Bronchial epithelial cell (primary cell): Measurements from ENCODE around the gene UCMA. TPM values are rescaled to one million over a fixed set of nuclear protein-coding genes. Genes with fewer than 3 reads are reported as not detected.

Source experiments
- DNase-seq: peaks from one replicate; pipeline ENCODE4 v3.0.0-alpha.2; 2010; ENCODE audit warnings: low read depth
- FAIRE-seq: peaks from 2 replicates; lab custom pipeline; 2011; peaks lifted over from hg19 to GRCh38; lab: Jason Lieb, UNC
- H3K27me3 ChIP-seq: 2 replicates; pipeline ENCODE4 v1.5.1; 2011; ENCODE audit warnings: low read length; ENCODE audit not compliant: control insufficient read depth, insufficient read depth
- H3K36me3 ChIP-seq: 2 replicates; pipeline ENCODE4 v1.5.1; 2011; ENCODE audit warnings: low read length; ENCODE audit not compliant: control insufficient read depth, insufficient read depth
- H3K4me3 ChIP-seq: 2 replicates; pipeline ENCODE4 v1.5.1; 2011; ENCODE audit warnings: mild to moderate bottlenecking, low read depth, low read length, control low read depth
- CTCF ChIP-seq: IDR thresholded peaks from 2 replicates; pipeline ENCODE4 v1.5.1; 2011; ENCODE audit warnings: mild to moderate bottlenecking, moderate library complexity, low read length, control low read depth, inconsistent platforms; ENCODE audit not compliant: insufficient read depth, severe bottlenecking
- total RNA-seq: library from RNA; depleted of rRNA; stranded (reverse); fragments of >200 nt; gene quantifications from 2 replicates; pipeline ENCODE4 v1.2.1, GENCODE V29; 2014

UCMA gene
- total RNA-seq, 1 donor from 2014 or later: not detected

GRCh38 chr10:13193637-13194036 lies 40.5 kb downstream of the UCMA start:
- Histone ChIP-seq H3K27me3 (no peaks in the 10 kb centered on the region), H3K4me3 (no peak overlapping the region), H3K36me3 (no peaks in the 10 kb centered on the region)
- FAIRE-seq (no peak), DNase-seq (no peak)
- no peak for TF ChIP-seq CTCF

GRCh38 chr10:13191362-13191761 lies 42.8 kb downstream of the UCMA start:
- FAIRE-seq: no peak
- H3K27me3 ChIP-seq: no peaks in the 10 kb centered on the region
- no peak for DNase-seq
- no peaks in the 10 kb centered on the region for H3K36me3 ChIP-seq
- H3K4me3 ChIP-seq: no peak overlapping the region
- TF ChIP-seq CTCF: no peak

- Histone ChIP-seq H3K36me3 (no peaks in the 10 kb centered on the region), H3K27me3 (no peaks in the 10 kb centered on the region), H3K4me3 (no peak overlapping the region)
- FAIRE-seq (no peak), DNase-seq (no peak)
- no peak for TF ChIP-seq CTCF
These were observed 43.4 kb downstream of the UCMA start for GRCh38 chr10:13190816-13191215.

GRCh38 chr10:13189961-13190360 lies 44.2 kb downstream of the UCMA start:
- FAIRE-seq: no peak
- H3K4me3 ChIP-seq: no peak overlapping the region
- H3K27me3 ChIP-seq: no peaks in the 10 kb centered on the region
- no peak for TF ChIP-seq CTCF
- no peak for DNase-seq
- no peaks in the 10 kb centered on the region for H3K36me3 ChIP-seq

GRCh38 chr10:13188593-13188992 lies 45.6 kb downstream of the UCMA start:
- no peaks in the 10 kb centered on the region for H3K36me3 ChIP-seq
- no peak overlapping the region for H3K4me3 ChIP-seq
- DNase-seq (no peak), FAIRE-seq (no peak)
- TF ChIP-seq CTCF: no peak
- no peaks in the 10 kb centered on the region for H3K27me3 ChIP-seq

- DNase-seq (no peak), FAIRE-seq (no peak)
- H3K36me3 ChIP-seq: no peaks in the 10 kb centered on the region
- no peaks in the 10 kb centered on the region for H3K27me3 ChIP-seq
- no peak overlapping the region for H3K4me3 ChIP-seq
- TF ChIP-seq CTCF: no peak
These were observed 47.0 kb downstream of the UCMA start for GRCh38 chr10:13187135-13187534.
